ENCODE measurements around the gene POLR2J. TPM values are rescaled to one million over a fixed set of nuclear protein-coding genes. Genes with fewer than 3 reads are reported as not detected.

Gene POLR2J
- total RNA-seq, 1 donor from 2014 or later, result 55.3 TPM

GRCh38 chr7:102452451-102452850, 26.3 kb downstream of the POLR2J start:
- H3K4me1 Mint-ChIP-seq (ENCODE audit: low read depth), result no peaks in the 10 kb centered on the region
- no peaks in the 10 kb centered on the region for H3K27me3 Mint-ChIP-seq (ENCODE audit: insufficient read depth)
- no peak overlapping the region for H3K4me3 Mint-ChIP-seq
- no peak overlapping the region for H3K27ac Mint-ChIP-seq
- no peaks in the 10 kb centered on the region for H3K9me3 Mint-ChIP-seq
- H3K36me3 Mint-ChIP-seq (ENCODE audit: low read depth), result peaks cover 8% of the 10 kb centered on the region
- intact Hi-C loops (cut with micrococcal nuclease), result no loop called here
- no peak for DNase-seq (ENCODE audit: low spot score)

GRCh38 chr7:102451371-102452054, 27.2 kb downstream of the POLR2J start:
- Mint-ChIP-seq H3K27me3 (ENCODE audit: insufficient read depth) (no peaks in the 10 kb centered on the region), H3K27ac (no peak overlapping the region), H3K9me3 (no peaks in the 10 kb centered on the region), H3K4me1 (ENCODE audit: low read depth) (no peaks in the 10 kb centered on the region), H3K4me3 (no peak overlapping the region), H3K36me3 (ENCODE audit: low read depth) (peaks cover 8% of the 10 kb centered on the region)
- intact Hi-C loops (cut with micrococcal nuclease), result no loop called here
- DNase-seq (ENCODE audit: low spot score), result no peak

- H3K36me3 Mint-ChIP-seq (ENCODE audit: low read depth), result peaks cover 11% of the 10 kb centered on the region
- DNase-seq (ENCODE audit: low spot score), result no peak
- intact Hi-C loops (cut with micrococcal nuclease), result loop anchor here (1.0 kb wide), 2 partner anchors 38 to 46 kb away; no protein-coding TSS in a partner anchor
- H3K27ac Mint-ChIP-seq, result no peak overlapping the region
- H3K4me1 Mint-ChIP-seq (ENCODE audit: low read depth), result no peaks in the 10 kb centered on the region
- H3K4me3 Mint-ChIP-seq, result no peak overlapping the region
- H3K27me3 Mint-ChIP-seq (ENCODE audit: insufficient read depth), result no peaks in the 10 kb centered on the region
- no peaks in the 10 kb centered on the region for H3K9me3 Mint-ChIP-seq
Observed at GRCh38 chr7:102450242-102450641, 28.5 kb downstream of the POLR2J start.

GRCh38 chr7:102449136-102449535, 29.6 kb downstream of the POLR2J start:
- Mint-ChIP-seq H3K9me3 (no peaks in the 10 kb centered on the region), H3K4me1 (ENCODE audit: low read depth) (no peaks in the 10 kb centered on the region), H3K4me3 (no peak overlapping the region), H3K27me3 (ENCODE audit: insufficient read depth) (no peaks in the 10 kb centered on the region), H3K27ac (no peak overlapping the region), H3K36me3 (ENCODE audit: low read depth) (peaks cover 14% of the 10 kb centered on the region)
- intact Hi-C loops (cut with micrococcal nuclease), result no loop called here
- no peak for DNase-seq (ENCODE audit: low spot score)

GRCh38 chr7:102447311-102447710, 31.4 kb downstream of the POLR2J start:
- H3K27me3 Mint-ChIP-seq (ENCODE audit: insufficient read depth), result no peaks in the 10 kb centered on the region
- intact Hi-C loops (cut with micrococcal nuclease), result no loop called here
- H3K9me3 Mint-ChIP-seq, result no peaks in the 10 kb centered on the region
- no peaks in the 10 kb centered on the region for H3K4me1 Mint-ChIP-seq (ENCODE audit: low read depth)
- peaks cover 14% of the 10 kb centered on the region for H3K36me3 Mint-ChIP-seq (ENCODE audit: low read depth)
- DNase-seq (ENCODE audit: low spot score), result no peak
- no peak overlapping the region for H3K4me3 Mint-ChIP-seq
- no peak overlapping the region for H3K27ac Mint-ChIP-seq

- intact Hi-C loops (cut with micrococcal nuclease), result no loop called here
- H3K36me3 Mint-ChIP-seq (ENCODE audit: low read depth), result peaks cover 21% of the 10 kb centered on the region
- DNase-seq (ENCODE audit: low spot score), result no peak
- no peaks in the 10 kb centered on the region for H3K9me3 Mint-ChIP-seq
- H3K4me1 Mint-ChIP-seq (ENCODE audit: low read depth), result no peaks in the 10 kb centered on the region
- H3K4me3 Mint-ChIP-seq, result no peak overlapping the region
- no peaks in the 10 kb centered on the region for H3K27me3 Mint-ChIP-seq (ENCODE audit: insufficient read depth)
- H3K27ac Mint-ChIP-seq, result no peak overlapping the region
Observed at GRCh38 chr7:102446387-102447156, 32.1 kb downstream of the POLR2J start.

GRCh38 chr7:102445674-102446071, 33.0 kb downstream of the POLR2J start:
- H3K36me3 Mint-ChIP-seq (ENCODE audit: low read depth), result peaks cover 21% of the 10 kb centered on the region
- intact Hi-C loops (cut with micrococcal nuclease), result no loop called here
- H3K4me1 Mint-ChIP-seq (ENCODE audit: low read depth), result no peaks in the 10 kb centered on the region
- H3K27me3 Mint-ChIP-seq (ENCODE audit: insufficient read depth), result no peaks in the 10 kb centered on the region
- DNase-seq (ENCODE audit: low spot score), result no peak
- no peak overlapping the region for H3K4me3 Mint-ChIP-seq
- no peaks in the 10 kb centered on the region for H3K9me3 Mint-ChIP-seq
- H3K27ac Mint-ChIP-seq, result no peak overlapping the region

GRCh38 chr7:102444961-102445673, 33.6 kb downstream of the POLR2J start:
- no peak for DNase-seq (ENCODE audit: low spot score)
- Mint-ChIP-seq H3K27me3 (ENCODE audit: insufficient read depth) (no peaks in the 10 kb centered on the region), H3K27ac (no peak overlapping the region), H3K36me3 (ENCODE audit: low read depth) (peaks cover 18% of the 10 kb centered on the region), H3K9me3 (no peaks in the 10 kb centered on the region), H3K4me3 (no peak overlapping the region), H3K4me1 (ENCODE audit: low read depth) (no peaks in the 10 kb centered on the region)
- intact Hi-C loops (cut with micrococcal nuclease), result no loop called here

- Mint-ChIP-seq H3K9me3 (no peaks in the 10 kb centered on the region), H3K36me3 (ENCODE audit: low read depth) (peaks cover 19% of the 10 kb centered on the region), H3K27me3 (ENCODE audit: insufficient read depth) (no peaks in the 10 kb centered on the region), H3K27ac (no peak overlapping the region), H3K4me3 (no peak overlapping the region), H3K4me1 (ENCODE audit: low read depth) (peaks cover 11% of the 10 kb centered on the region)
- intact Hi-C loops (cut with micrococcal nuclease), result no loop called here
- no peak for DNase-seq (ENCODE audit: low spot score)
Observed at GRCh38 chr7:102439963-102440795, 38.5 kb downstream of the POLR2J start.

- peak overlapping the region; percentile 49 for H3K4me3 Mint-ChIP-seq
- intact Hi-C loops (cut with micrococcal nuclease), result no loop called here
- H3K4me1 Mint-ChIP-seq (ENCODE audit: low read depth), result peaks cover 33% of the 10 kb centered on the region
- H3K36me3 Mint-ChIP-seq (ENCODE audit: low read depth), result peaks cover 12% of the 10 kb centered on the region
- no peaks in the 10 kb centered on the region for H3K9me3 Mint-ChIP-seq
- no peak for DNase-seq (ENCODE audit: low spot score)
- no peaks in the 10 kb centered on the region for H3K27me3 Mint-ChIP-seq (ENCODE audit: insufficient read depth)
- peak overlapping the region; percentile 18 for H3K27ac Mint-ChIP-seq
Observed at GRCh38 chr7:102436118-102436517, 42.6 kb downstream of the POLR2J start.

- peaks cover 17% of the 10 kb centered on the region for H3K36me3 Mint-ChIP-seq (ENCODE audit: low read depth)
Observed at GRCh38 chr7:102434039-102434486, 44.7 kb downstream of the POLR2J start.

More at GRCh38 chr7:102434039-102434486, 44.7 kb downstream of the POLR2J start:
- Mint-ChIP-seq H3K9me3 (no peaks in the 10 kb centered on the region), H3K4me3 (peak overlapping the region; percentile 84), H3K27me3 (ENCODE audit: insufficient read depth) (no peaks in the 10 kb centered on the region), H3K27ac (peak overlapping the region; percentile 82), H3K4me1 (ENCODE audit: low read depth) (peaks cover 52% of the 10 kb centered on the region)
- intact Hi-C loops (cut with micrococcal nuclease), result loop anchor here (1.0 kb wide), 2 partner anchors 30 kb away; partner anchors contain the start of genes ALKBH4 and LRWD1
- no peak for DNase-seq (ENCODE audit: low spot score)

Data from activated T-helper 1 cell treated with anti-CD3 and anti-CD28 coated beads, Interleukin-12 subunit alpha, Interleukin-12 subunit beta, Interleukin-2, Interleukin-4 antibody, amounts not matched to agents 30 ng/mL and 10 ng/mL and 1 ng/mL, durations not matched to agents 14 hours and 24 hours and 36 hours (primary cell).